ENCODE measurements around the gene TM9SF3. TPM values are rescaled to one million over a fixed set of nuclear protein-coding genes. Genes with fewer than 3 reads are reported as not detected.

TM9SF3 gene
- total and polyA plus RNA-seq, 10 of the 15 experiments (the other 5 are each of a cell fraction or from before 2014, with no cell fraction given), result 17.1 to 85.4 (median 44.9) TPM

- H3K4me2 ChIP-seq (ENCODE audit: control insufficient read depth, insufficient read depth), result no peak overlapping the region
- in situ Hi-C loops (cut with MboI) (no loop called here), intact Hi-C loops (cut with micrococcal nuclease; ENCODE audit: unreplicated experiment) (no loop called here)
- no TSS peak for BruUV-seq (replicated peaks)
- ChIA-PET RAD21 (ENCODE audit: unreplicated experiment) (no interaction called here), CTCF (interaction anchor here (0.8 kb wide), 1 partner anchor 13 kb away, joined by 4 read pairs; no protein-coding TSS in a partner anchor), POLR2A (no interaction called here), SMC1A (ENCODE audit: uncharacterized antibody, unreplicated experiment) (no interaction called here)
- FAIRE-seq (no peak), DNase-seq (ENCODE audit: low read depth, low spot score) (no peak), ATAC-seq (peak; percentile 63)
- H4K20me1 ChIP-seq (ENCODE audit: control insufficient read depth, insufficient read depth), result no peaks in the 10 kb centered on the region
- H2AFZ ChIP-seq (ENCODE audit: control insufficient read depth, low read depth, low read length), result no peak overlapping the region
- H3K27ac ChIP-seq (ENCODE audit: control insufficient read depth, insufficient read depth), result no peak overlapping the region
- H3K4me3 ChIP-seq, result no peak overlapping the region
- peaks cover 20 to 35% of the 10 kb centered on the region in 2 experiments for H3K36me3 ChIP-seq (ENCODE audit: control insufficient read depth in 2 of 2, insufficient read depth in 2 of 2, low read length in 1 of 2)
- no peak overlapping the region for H3K9ac ChIP-seq (ENCODE audit: control insufficient read depth, insufficient read depth, low read length)
- no peaks in the 10 kb centered on the region for H3K27me3 ChIP-seq (replicated peaks in 1 of 2; ENCODE audit: control insufficient read depth in 2 of 2, insufficient read depth in 2 of 2, low read length in 1 of 2)
- H3K9me3 ChIP-seq (replicated peaks; ENCODE audit: control insufficient read depth, insufficient read depth, low read length), result no peaks in the 10 kb centered on the region
- 68% methylated on average over 5 of the region's 5 CpGs for WGBS (ENCODE audit: insufficient coverage, insufficient replicate concordance, low lambda C conversion rate, missing lambda C conversion rate)
- no peak for TF ChIP-seq SKIL (IDR thresholded peaks at IDR 0.05; ENCODE audit: low read depth, poor library complexity, severe bottlenecking)
- TF ChIP-seq, protein P1, sequence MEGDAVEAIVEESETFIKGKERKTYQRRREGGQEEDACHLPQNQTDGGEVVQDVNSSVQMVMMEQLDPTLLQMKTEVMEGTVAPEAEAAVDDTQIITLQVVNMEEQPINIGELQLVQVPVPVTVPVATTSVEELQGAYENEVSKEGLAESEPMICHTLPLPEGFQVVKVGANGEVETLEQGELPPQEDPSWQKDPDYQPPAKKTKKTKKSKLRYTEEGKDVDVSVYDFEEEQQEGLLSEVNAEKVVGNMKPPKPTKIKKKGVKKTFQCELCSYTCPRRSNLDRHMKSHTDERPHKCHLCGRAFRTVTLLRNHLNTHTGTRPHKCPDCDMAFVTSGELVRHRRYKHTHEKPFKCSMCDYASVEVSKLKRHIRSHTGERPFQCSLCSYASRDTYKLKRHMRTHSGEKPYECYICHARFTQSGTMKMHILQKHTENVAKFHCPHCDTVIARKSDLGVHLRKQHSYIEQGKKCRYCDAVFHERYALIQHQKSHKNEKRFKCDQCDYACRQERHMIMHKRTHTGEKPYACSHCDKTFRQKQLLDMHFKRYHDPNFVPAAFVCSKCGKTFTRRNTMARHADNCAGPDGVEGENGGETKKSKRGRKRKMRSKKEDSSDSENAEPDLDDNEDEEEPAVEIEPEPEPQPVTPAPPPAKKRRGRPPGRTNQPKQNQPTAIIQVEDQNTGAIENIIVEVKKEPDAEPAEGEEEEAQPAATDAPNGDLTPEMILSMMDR (IDR thresholded peaks at IDR 0.05 in 2 of 3, conservative IDR thresholded peaks at IDR 0.05 in 1 of 3; ENCODE audit: control insufficient read depth in 2 of 3, extremely low read depth in 1 of 3, insufficient read depth in 1 of 3, low read depth in 3 of 3, low read length in 3 of 3), result peak in 2 of 3 experiments; percentile 9 to 27; a peak in 1 of 6 replicates
- no peak for TF ChIP-seq PBX3 (IDR thresholded peaks at IDR 0.05; ENCODE audit: insufficient replicate concordance, low read depth, low read length)
- TF ChIP-seq PKNOX1 (IDR thresholded peaks at IDR 0.05), result no peak
- TF ChIP-seq POLR2A (IDR thresholded peaks at IDR 0.05; ENCODE audit: low read depth, low read length), result no peak
- no peaks in the 10 kb centered on the region for H3K4me1 ChIP-seq (ENCODE audit: control insufficient read depth, insufficient read depth, low read length)
- no peaks in the 10 kb centered on the region for H3K79me2 ChIP-seq (ENCODE audit: control insufficient read depth, insufficient read depth, low read length)
These were observed 40.0 kb upstream of the TM9SF3 start for GRCh38 chr10:96626795-96627194.

Data from GM12878 (cell line).